NT2/D1 (cell line): ENCODE measurements around the gene CARS2.

Experiments used
- SUZ12 ChIP-seq: IDR thresholded peaks from 2 replicates; pipeline ENCODE4 v1.6.1; 2011; ENCODE audit not compliant: insufficient read length, insufficient read depth; ENCODE audit errors: extremely low read depth
- YY1 ChIP-seq: IDR thresholded peaks from 2 replicates; pipeline ENCODE4 v1.6.1; 2011; ENCODE audit not compliant: insufficient read length, insufficient read depth
- ZNF274 ChIP-seq: IDR thresholded peaks from 2 replicates; pipeline ENCODE4 v1.6.1; 2011; ENCODE audit warnings: mild to moderate bottlenecking, low read depth, low read length

DNA sequence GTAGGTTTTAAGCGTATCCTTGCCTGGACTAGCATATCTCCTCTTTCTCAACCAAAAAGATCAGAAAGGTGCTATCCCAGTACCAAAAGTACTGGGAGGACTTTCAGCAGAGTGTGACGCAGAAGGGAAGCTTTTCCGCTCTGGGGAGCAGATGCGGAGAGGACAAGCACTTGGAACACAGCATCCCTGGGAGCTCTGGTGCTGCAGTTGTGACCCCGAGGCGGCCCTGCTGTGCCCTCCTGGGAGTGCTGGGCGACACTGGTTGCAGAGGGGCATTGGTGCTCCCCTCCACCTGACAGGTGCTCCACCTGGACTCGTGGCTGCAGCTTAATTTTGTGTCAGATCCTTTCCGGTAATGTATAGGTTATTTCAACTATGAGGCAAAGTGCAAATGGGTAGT, 87.1 kb downstream of the CARS2 start:
- no peak for TF ChIP-seq SUZ12
- TF ChIP-seq YY1: no peak
- no peak for TF ChIP-seq ZNF274
